Mucosa of rectum (tissue), 2 donors: ENCODE results near the gene CORO1A.
A peak's percentile ranks its signal among the peaks of the same experiment; 100 is the strongest.
"Not testable (repeated sequence)": the region's sequence is repeated elsewhere in the genome, so short reads cannot be mapped to it uniquely, and the experiment has no call there.

Source experiments
- H3K27ac ChIP-seq, 2 donors: one replicate each; pipeline ENCODE4 v1.7.0; 2013; ENCODE audit warnings: inconsistent platforms in 2 of 2, low read depth in 2 of 2, low read length in 2 of 2
- H3K27me3 ChIP-seq, 2 donors: one replicate each; pipeline ENCODE4 v1.7.0; 2013; ENCODE audit warnings: low read length in 2 of 2; ENCODE audit not compliant: control insufficient read depth in 2 of 2, insufficient read depth in 2 of 2
- H3K36me3 ChIP-seq, 2 donors: one replicate each; pipeline ENCODE4 v1.7.0; 2013; ENCODE audit warnings: low read length in 2 of 2; ENCODE audit not compliant: control insufficient read depth in 2 of 2, insufficient read depth in 2 of 2
- H3K4me1 ChIP-seq, 2 donors: one replicate each; pipeline ENCODE4 v1.7.0; 2013; ENCODE audit warnings: low read length in 2 of 2, mild to moderate bottlenecking in 1 of 2; ENCODE audit not compliant: control insufficient read depth in 2 of 2, insufficient read depth in 2 of 2
- H3K4me3 ChIP-seq, 2 donors: one replicate each; pipeline ENCODE4 v1.7.0; 2013; ENCODE audit warnings: low read length in 2 of 2
- H3K9ac ChIP-seq, 2 donors: one replicate each; pipeline ENCODE4 v1.7.0; 2013; ENCODE audit warnings: low read length in 2 of 2, low read depth in 1 of 2, mild to moderate bottlenecking in 1 of 2
- H3K9me3 ChIP-seq, 2 donors: one replicate each; pipeline ENCODE4 v1.7.0; 2013; ENCODE audit warnings: low read length in 2 of 2; ENCODE audit not compliant: control insufficient read depth in 2 of 2
- donor health status: healthy.
- donor health status: Normal muscosa, but diverticular disease.

CORO1A gene

GRCh38 chr16:30186444-30186781 is 3.0 kb downstream of the CORO1A start:
- Histone ChIP-seq H3K27ac (peak overlapping the region; percentile 50 to 88), H3K9me3 (no peaks in the 10 kb centered on the region), H3K4me3 (peak overlapping the region in 1 of 2 donors; percentile 32), H3K9ac (peak overlapping the region in 1 of 2 donors; percentile 17), H3K36me3 (peaks cover 0 to 3% of the 10 kb centered on the region in 2 donors), H3K4me1 (peaks cover 16 to 22% of the 10 kb centered on the region in 2 donors), H3K27me3 (no peaks in the 10 kb centered on the region)

GRCh38 chr16:30186782-30187555 is 3.6 kb downstream of the CORO1A start:
- H3K4me3 ChIP-seq: peak overlapping the region; percentile 24 to 32
- no peaks in the 10 kb centered on the region for H3K9me3 ChIP-seq
- peak overlapping the region in 1 of 2 donors; percentile 88 for H3K27ac ChIP-seq
- H3K9ac ChIP-seq: peak overlapping the region in 1 of 2 donors; percentile 17
- no peaks in the 10 kb centered on the region for H3K27me3 ChIP-seq
- peaks cover 0 to 3% of the 10 kb centered on the region in 2 donors for H3K36me3 ChIP-seq
- peaks cover 16 to 22% of the 10 kb centered on the region in 2 donors for H3K4me1 ChIP-seq

GRCh38 chr16:30187556-30187865 is 4.1 kb downstream of the CORO1A start:
- peaks cover 0 to 3% of the 10 kb centered on the region in 2 donors for H3K36me3 ChIP-seq
- H3K4me3 ChIP-seq: peak overlapping the region in 1 of 2 donors; percentile 32
- H3K9ac ChIP-seq: peak overlapping the region in 1 of 2 donors; percentile 24
- no peaks in the 10 kb centered on the region for H3K27me3 ChIP-seq
- peak overlapping the region in 1 of 2 donors; percentile 88 for H3K27ac ChIP-seq
- H3K4me1 ChIP-seq: peaks cover 15 to 22% of the 10 kb centered on the region in 2 donors
- H3K9me3 ChIP-seq: no peaks in the 10 kb centered on the region

GRCh38 chr16:30187971-30188561 is 4.7 kb downstream of the CORO1A start:
- no peak overlapping the region for H3K27ac ChIP-seq
- H3K9me3 ChIP-seq: no peaks in the 10 kb centered on the region
- no peaks in the 10 kb centered on the region for H3K27me3 ChIP-seq
- H3K4me1 ChIP-seq: peaks cover 11 to 20% of the 10 kb centered on the region in 2 donors
- H3K36me3 ChIP-seq: peaks cover 0 to 3% of the 10 kb centered on the region in 2 donors
- H3K9ac ChIP-seq: no peak overlapping the region
- no peak overlapping the region for H3K4me3 ChIP-seq

GRCh38 chr16:30191158-30191557 is 7.8 kb downstream of the CORO1A start:
- H3K9me3 ChIP-seq, H3K27me3 ChIP-seq, H3K27ac ChIP-seq, H3K36me3 ChIP-seq, H3K4me3 ChIP-seq, H3K9ac ChIP-seq: not testable (repeated sequence)
- H3K4me1 ChIP-seq: peaks cover 9 to 12% of the 10 kb centered on the region in 2 donors

GRCh38 chr16:30193098-30193497 is 9.7 kb downstream of the CORO1A start:
- not testable (repeated sequence) for H3K27me3 ChIP-seq, H3K27ac ChIP-seq, H3K9me3 ChIP-seq, H3K4me3 ChIP-seq, H3K36me3 ChIP-seq, H3K4me1 ChIP-seq, H3K9ac ChIP-seq

- H3K4me1 ChIP-seq, H3K27me3 ChIP-seq, H3K36me3 ChIP-seq, H3K9ac ChIP-seq, H3K9me3 ChIP-seq, H3K27ac ChIP-seq: not testable (repeated sequence)
- peak within 1 kb of the TSS; percentile 50 to 56 for H3K4me3 ChIP-seq
These were observed 10.2 kb downstream of the CORO1A start, which contains the start of the genes BOLA2B and SLX1A for GRCh38 chr16:30193615-30194014. Gene BOLA2B (minus strand): TSS chr16:30193666. CDS start chr16:30193595, 71 bp downstream. Gene SLX1A (plus strand): TSS chr16:30193875. CDS start chr16:30194085, 210 bp downstream.

GRCh38 chr16:30194172-30194925 is 10.9 kb downstream of the CORO1A start:
- not testable (repeated sequence) for H3K9ac ChIP-seq, H3K4me1 ChIP-seq, H3K9me3 ChIP-seq, H3K27me3 ChIP-seq, H3K36me3 ChIP-seq, H3K27ac ChIP-seq
- peak overlapping the region; percentile 50 to 56 for H3K4me3 ChIP-seq

- not testable (repeated sequence) for H3K4me3 ChIP-seq, H3K9ac ChIP-seq, H3K4me1 ChIP-seq, H3K9me3 ChIP-seq, H3K27ac ChIP-seq, H3K36me3 ChIP-seq, H3K27me3 ChIP-seq
These were observed 13.6 kb downstream of the CORO1A start for GRCh38 chr16:30197001-30197400.

GRCh38 chr16:30199049-30199448 is 15.6 kb downstream of the CORO1A start, which contains the start of gene SULT1A3:
Gene SULT1A3 (plus strand): TSS chr16:30199255. CDS start chr16:30200729, 1,474 bp downstream.
- H3K36me3 ChIP-seq, H3K9ac ChIP-seq, H3K9me3 ChIP-seq, H3K4me1 ChIP-seq, H3K27ac ChIP-seq, H3K27me3 ChIP-seq, H3K4me3 ChIP-seq: not testable (repeated sequence)
